Astrocyte (in vitro differentiated cells and primary cell): ENCODE data around the gene HCRTR2. TPM values are rescaled to one million over a fixed set of nuclear protein-coding genes. Genes with fewer than 3 reads are reported as not detected.
A peak's percentile ranks its signal among the peaks of the same experiment; 100 is the strongest.

ENCODE experiments used
- DNase-seq: peaks from one replicate; pipeline ENCODE4 v3.0.0-alpha.2; 2010; ENCODE audit warnings: low read depth
- FAIRE-seq: peaks from 2 replicates; lab custom pipeline; 2011; peaks lifted over from hg19 to GRCh38; lab: Jason Lieb, UNC
- H2AFZ ChIP-seq: 2 replicates; pipeline ENCODE4 v1.6.0; 2012; ENCODE audit warnings: low read depth, low read length, inconsistent platforms
- H3K27ac ChIP-seq: 2 replicates; pipeline ENCODE4 v1.5.1; 2011; ENCODE audit warnings: low read depth, low read length, inconsistent platforms
- H3K27me3 ChIP-seq: 2 replicates; pipeline ENCODE4 v1.6.0; 2011; ENCODE audit warnings: low read length, inconsistent platforms; ENCODE audit not compliant: insufficient read depth
- H3K36me3 ChIP-seq: 2 replicates; pipeline ENCODE4 v1.5.1; 2011; ENCODE audit warnings: low read length, inconsistent platforms; ENCODE audit not compliant: insufficient read depth
- H3K4me1 ChIP-seq: 2 replicates; pipeline ENCODE4 v1.5.1; 2011; ENCODE audit warnings: low read length, inconsistent platforms; ENCODE audit not compliant: insufficient read depth
- H3K4me2 ChIP-seq: 2 replicates; pipeline ENCODE4 v1.6.0; 2012; ENCODE audit warnings: low read length, inconsistent platforms
- H3K4me3 ChIP-seq: 2 replicates; pipeline ENCODE4 v1.5.1; 2011; ENCODE audit warnings: low read depth, mild to moderate bottlenecking, low read length, inconsistent platforms; ENCODE audit not compliant: insufficient read depth
- H3K79me2 ChIP-seq: 2 replicates; pipeline ENCODE4 v1.6.0; 2012; ENCODE audit warnings: mild to moderate bottlenecking, low read length, inconsistent platforms; ENCODE audit not compliant: insufficient read depth
- H3K9ac ChIP-seq: 2 replicates; pipeline ENCODE4 v1.6.0; 2012; ENCODE audit warnings: mild to moderate bottlenecking, low read length, inconsistent platforms
- H3K9me3 ChIP-seq: 2 replicates; pipeline ENCODE4 v1.5.1; 2012; ENCODE audit warnings: low read depth, mild to moderate bottlenecking, low read length, inconsistent platforms; ENCODE audit not compliant: insufficient read depth
- H4K20me1 ChIP-seq: 2 replicates; pipeline ENCODE4 v1.6.0; 2012; ENCODE audit warnings: low read length, inconsistent platforms; ENCODE audit not compliant: insufficient read depth
- H3K27ac Mint-ChIP-seq: one replicate; pipeline ENCODE4 v1.8.0; 2021; ENCODE audit warnings: mild to moderate bottlenecking, mixed read lengths; ENCODE audit not compliant: unreplicated experiment
- H3K27me3 Mint-ChIP-seq: one replicate; pipeline ENCODE4 v1.8.0; 2021; ENCODE audit warnings: low read depth, mixed read lengths; ENCODE audit not compliant: unreplicated experiment
- H3K36me3 Mint-ChIP-seq: one replicate; pipeline ENCODE4 v1.8.0; 2021; ENCODE audit warnings: low read depth, mixed read lengths; ENCODE audit not compliant: unreplicated experiment
- H3K4me1 Mint-ChIP-seq: one replicate; pipeline ENCODE4 v1.8.0; 2021; ENCODE audit warnings: low read depth, mixed read lengths; ENCODE audit not compliant: unreplicated experiment
- H3K4me3 Mint-ChIP-seq: one replicate; pipeline ENCODE4 v1.8.0; 2021; ENCODE audit warnings: mild to moderate bottlenecking, moderate library complexity, mixed read lengths; ENCODE audit not compliant: unreplicated experiment
- H3K9me3 Mint-ChIP-seq: one replicate; pipeline ENCODE4 v1.8.0; 2021; ENCODE audit warnings: mild to moderate bottlenecking, mixed read lengths; ENCODE audit not compliant: unreplicated experiment
- CTCF ChIP-seq: IDR thresholded peaks from 2 replicates; pipeline ENCODE4 v1.5.1; 2011; ENCODE audit warnings: low read depth, mild to moderate bottlenecking, inconsistent platforms, low read length, moderate library complexity; ENCODE audit not compliant: insufficient read depth
- EZH2 ChIP-seq: IDR thresholded peaks from 2 replicates; pipeline ENCODE4 v1.6.1; 2012; ENCODE audit warnings: mild to moderate bottlenecking, low read length, inconsistent platforms; ENCODE audit not compliant: insufficient read depth
- total RNA-seq: library from RNA; stranded (reverse); gene quantifications from 2 replicates; pipeline ENCODE4 v1.2.1, GENCODE V29; 2021

Gene HCRTR2
- total RNA-seq, 1 donor from 2014 or later: 0.23 TPM

- Mint-ChIP-seq H3K9me3 (peaks cover 4% of the 10 kb centered on the region), H3K27ac (no peak overlapping the region), H3K27me3 (no peaks in the 10 kb centered on the region), H3K4me3 (no peak overlapping the region), H3K36me3 (no peaks in the 10 kb centered on the region), H3K4me1 (peaks cover 13% of the 10 kb centered on the region)
- Histone ChIP-seq H3K79me2 (no peaks in the 10 kb centered on the region), H3K9me3 (no peaks in the 10 kb centered on the region), H3K36me3 (no peaks in the 10 kb centered on the region), H3K27me3 (no peaks in the 10 kb centered on the region), H4K20me1 (no peaks in the 10 kb centered on the region), H3K9ac (no peak overlapping the region), H3K4me1 (peaks cover 7% of the 10 kb centered on the region), H3K27ac (no peak overlapping the region), H2AFZ (no peak overlapping the region), H3K4me2 (no peak overlapping the region), H3K4me3 (no peak overlapping the region)
- DNase-seq (no peak), FAIRE-seq (no peak)
- TF ChIP-seq EZH2: no peak
- TF ChIP-seq CTCF: no peak
Observed at GRCh38 chr6:55210952-55211351, 36.6 kb downstream of the HCRTR2 start.

GRCh38 chr6:55212156-55212555 lies 37.8 kb downstream of the HCRTR2 start:
- no peaks in the 10 kb centered on the region for H3K9me3 ChIP-seq
- peaks cover 7% of the 10 kb centered on the region for H3K4me1 ChIP-seq
- Mint-ChIP-seq H3K4me1 (peaks cover 13% of the 10 kb centered on the region), H3K9me3 (peaks cover 5% of the 10 kb centered on the region), H3K27me3 (no peaks in the 10 kb centered on the region), H3K27ac (no peak overlapping the region), H3K4me3 (no peak overlapping the region), H3K36me3 (no peaks in the 10 kb centered on the region)
- H3K4me3 ChIP-seq: no peak overlapping the region
- H2AFZ ChIP-seq: no peak overlapping the region
- no peak overlapping the region for H3K9ac ChIP-seq
- FAIRE-seq (no peak), DNase-seq (peak; percentile 56)
- H3K4me2 ChIP-seq: no peak overlapping the region
- H3K27me3 ChIP-seq: no peaks in the 10 kb centered on the region
- no peaks in the 10 kb centered on the region for H3K79me2 ChIP-seq
- TF ChIP-seq EZH2: no peak
- no peak overlapping the region for H3K27ac ChIP-seq
- H4K20me1 ChIP-seq: no peaks in the 10 kb centered on the region
- H3K36me3 ChIP-seq: no peaks in the 10 kb centered on the region

- Histone ChIP-seq H3K4me2 (no peak overlapping the region), H2AFZ (no peak overlapping the region), H3K4me1 (no peaks in the 10 kb centered on the region), H3K9ac (no peak overlapping the region), H3K9me3 (no peaks in the 10 kb centered on the region), H3K4me3 (no peak overlapping the region), H4K20me1 (no peaks in the 10 kb centered on the region), H3K27ac (no peak overlapping the region), H3K79me2 (no peaks in the 10 kb centered on the region), H3K27me3 (no peaks in the 10 kb centered on the region), H3K36me3 (no peaks in the 10 kb centered on the region)
- TF ChIP-seq EZH2 (no peak), CTCF (no peak)
- Mint-ChIP-seq H3K9me3 (peaks cover 1% of the 10 kb centered on the region), H3K27ac (no peak overlapping the region), H3K36me3 (no peaks in the 10 kb centered on the region), H3K27me3 (no peaks in the 10 kb centered on the region), H3K4me1 (no peaks in the 10 kb centered on the region), H3K4me3 (no peak overlapping the region)
- DNase-seq (no peak), FAIRE-seq (no peak)
Observed at GRCh38 chr6:55220961-55221360, 46.6 kb downstream of the HCRTR2 start.
